Endothelial cell of umbilical vein (primary cell): ENCODE results near the gene PLEKHG4B.

Experiments
- CTCF ChIP-seq, 2 donors: IDR thresholded peaks; 1 replicate in 1 of 2; 2 replicates in 1 of 2; pipeline ENCODE4 v1.5.1; 2011; ENCODE audit warnings: low read length in 2 of 2, mild to moderate bottlenecking in 2 of 2, moderate library complexity in 2 of 2, control low read depth in 1 of 2, inconsistent platforms in 1 of 2, low read depth in 1 of 2; ENCODE audit not compliant: insufficient read depth in 1 of 2; ENCODE audit errors: extremely low read depth in 1 of 2
- EZH2 ChIP-seq: IDR thresholded peaks from 2 replicates; pipeline ENCODE4 v1.6.1; 2012; ENCODE audit warnings: borderline replicate concordance, low read depth, mild to moderate bottlenecking, moderate library complexity, low read length, inconsistent platforms; ENCODE audit not compliant: severe bottlenecking
- FOS ChIP-seq: IDR thresholded peaks from 2 replicates; pipeline ENCODE4 v1.6.1; 2011; ENCODE audit warnings: mild to moderate bottlenecking, low read length, moderate library complexity, borderline replicate concordance; ENCODE audit not compliant: insufficient read depth
- GATA2 ChIP-seq: IDR thresholded peaks from 2 replicates; pipeline ENCODE4 v1.7.0; 2011; ENCODE audit warnings: low read depth, mild to moderate bottlenecking, moderate library complexity, mixed read lengths, low read length; ENCODE audit not compliant: insufficient read length, insufficient read depth
- POLR2A ChIP-seq: IDR thresholded peaks from 2 replicates; pipeline ENCODE4 v1.6.1; 2012; ENCODE audit warnings: low read depth, mild to moderate bottlenecking, control low read depth, low read length

DNA sequence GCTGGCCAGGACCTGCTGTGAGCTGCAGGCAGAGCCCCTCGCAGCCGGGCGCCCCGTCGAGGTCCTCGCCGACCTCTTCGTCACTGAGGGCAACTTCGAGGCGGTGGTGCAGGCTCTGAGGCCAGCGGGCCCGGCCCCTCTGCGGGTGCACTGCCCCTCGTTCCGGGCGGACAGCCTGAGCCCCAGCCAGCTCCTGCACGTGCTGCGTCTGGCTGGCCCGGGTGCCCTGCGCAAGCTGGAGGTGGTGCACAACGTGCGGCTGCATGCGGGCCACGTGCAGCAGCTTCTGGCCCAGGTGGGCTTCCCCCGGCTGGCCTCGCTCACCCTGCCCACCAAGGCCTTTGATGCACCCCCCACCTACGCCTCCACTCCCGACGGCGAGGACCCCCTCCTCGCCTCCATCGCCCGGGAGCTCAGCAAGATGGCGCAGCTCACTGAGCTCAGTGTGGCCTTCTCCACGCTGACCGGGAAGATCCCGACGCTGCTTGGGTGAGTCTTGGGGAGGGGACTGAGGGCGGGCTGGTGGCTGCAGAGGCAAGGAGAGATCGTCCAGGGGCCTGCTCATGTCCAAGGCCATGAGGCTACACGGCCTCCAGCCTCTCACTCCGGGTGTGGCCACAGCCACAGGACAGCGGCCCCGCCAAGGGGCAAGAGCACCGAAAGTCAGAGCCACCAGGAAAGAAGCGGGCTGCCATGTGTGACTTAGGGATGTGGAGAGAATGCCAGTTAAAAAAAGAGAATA is 100.2 kb downstream of the PLEKHG4B start:
- TF ChIP-seq CTCF (IDR thresholded peaks at IDR 0.05; ENCODE audit: extremely low read depth in 1 of 2, insufficient read depth in 1 of 2, low read depth in 1 of 2, low read length in 2 of 2) (no peak), POLR2A (no peak), EZH2 (no peak), GATA2 (no peak), FOS (no peak)
